Endodermal cell (in vitro differentiated cells): ENCODE measurements around the gene TOM1L2. TPM values are rescaled to one million over a fixed set of nuclear protein-coding genes. Genes with fewer than 3 reads are reported as not detected.

Experiments used
- DNase-seq: peaks from one replicate; pipeline ENCODE4 v3.0.0-alpha.2; 2017
- H3K27ac ChIP-seq: 2 replicates; pipeline ENCODE4 v1.5.1; 2013; ENCODE audit warnings: mild to moderate bottlenecking, low read depth, low read length, moderate library complexity
- H3K27me3 ChIP-seq: 2 replicates; pipeline ENCODE4 v1.6.1; 2013; ENCODE audit warnings: mild to moderate bottlenecking, low read length, moderate library complexity; ENCODE audit not compliant: insufficient read depth, control insufficient read depth, poor library complexity, severe bottlenecking
- H3K36me3 ChIP-seq: 2 replicates; pipeline ENCODE4 v1.7.0; 2013; ENCODE audit warnings: mild to moderate bottlenecking, low read length, moderate library complexity; ENCODE audit not compliant: control insufficient read depth, insufficient read depth
- H3K4me1 ChIP-seq: one replicate; pipeline ENCODE4 v1.7.0; 2013; ENCODE audit warnings: low read length; ENCODE audit not compliant: control insufficient read depth, insufficient read depth
- H3K4me3 ChIP-seq: 2 replicates; pipeline ENCODE4 v1.5.1; 2013; ENCODE audit warnings: mild to moderate bottlenecking, low read length, moderate library complexity
- H3K9ac ChIP-seq: 2 replicates; pipeline ENCODE4 v1.6.1; 2013; ENCODE audit warnings: mild to moderate bottlenecking, low read length, moderate library complexity; ENCODE audit not compliant: poor library complexity, severe bottlenecking; ENCODE audit errors: extremely low read depth
- H3K9me3 ChIP-seq: 2 replicates; pipeline ENCODE4 v1.6.1; 2013; ENCODE audit warnings: mild to moderate bottlenecking, low read length, moderate library complexity; ENCODE audit not compliant: control insufficient read depth
- H3K27ac Mint-ChIP-seq: 2 replicates; pipeline ENCODE4 v1.8.0; 2020; ENCODE audit warnings: mixed read lengths
- H3K27me3 Mint-ChIP-seq: 2 replicates; pipeline ENCODE4 v1.8.0; 2021; ENCODE audit warnings: mild to moderate bottlenecking, mixed read lengths; ENCODE audit not compliant: insufficient read depth
- H3K36me3 Mint-ChIP-seq: 2 replicates; pipeline ENCODE4 v1.8.0; 2020; ENCODE audit warnings: low read depth, mixed read lengths
- H3K4me1 Mint-ChIP-seq: 2 replicates; pipeline ENCODE4 v1.8.0; 2020; ENCODE audit warnings: mixed read lengths
- H3K4me3 Mint-ChIP-seq: 2 replicates; pipeline ENCODE4 v1.8.0; 2020; ENCODE audit warnings: mild to moderate bottlenecking, moderate library complexity, mixed read lengths
- H3K9me3 Mint-ChIP-seq: 2 replicates; pipeline ENCODE4 v1.8.0; 2020; ENCODE audit warnings: mild to moderate bottlenecking, mixed read lengths
- CTCF ChIP-seq: fragments of 200-600 bp; sonication (generic); conservative IDR thresholded peaks from 2 replicates; pipeline ENCODE4 v1.5.0; 2021; ENCODE audit warnings: antibody characterized with exemption, mild to moderate bottlenecking
- WGBS, 2 experiments: methylation state at CpG; one replicate each; pipeline versions ENCODE4 v1.1.5 to v1.1.7; 2013; ENCODE audit warnings: missing lambda C conversion rate in 2 of 2, mixed read lengths in 1 of 2; ENCODE audit not compliant: insufficient coverage in 1 of 2, insufficient read length in 1 of 2; 5-methylcytosine and 5-hydroxymethylcytosine counted together
- total RNA-seq, 2 donors: library from RNA; stranded (reverse); fragmentation: NEBNext Ultra II Directional in 1 of 2; extraction: Animal tissue kit (Norgen Biotek cat#: 25700) in 1 of 2; gene quantifications; 2 replicates in 1 of 2; 3 replicates in 1 of 2; pipeline ENCODE4 v1.2.1, GENCODE V29; 2021

TOM1L2 gene
- total RNA-seq, 2 donors from 2014 or later = 10.2 to 11.5 TPM

- peaks cover 12% of the 10 kb centered on the region for H3K4me1 ChIP-seq
- no peak overlapping the region for H3K9ac ChIP-seq
- no peaks in the 10 kb centered on the region for H3K27me3 ChIP-seq
- WGBS, 2 experiments = 33 to 70% methylated on average over 1 of the region's 1 CpG
- H3K9me3 ChIP-seq = no peaks in the 10 kb centered on the region
- H3K4me3 Mint-ChIP-seq = no peak overlapping the region
- H3K4me3 ChIP-seq = no peak overlapping the region
- H3K27ac ChIP-seq = no peak overlapping the region
- no peaks in the 10 kb centered on the region for H3K9me3 Mint-ChIP-seq
- H3K27ac Mint-ChIP-seq = no peak overlapping the region
- no peak for TF ChIP-seq CTCF
- no peak for DNase-seq
- peaks cover 14% of the 10 kb centered on the region for H3K4me1 Mint-ChIP-seq
- no peaks in the 10 kb centered on the region for H3K27me3 Mint-ChIP-seq
- H3K36me3 ChIP-seq = peaks cover 22% of the 10 kb centered on the region
- H3K36me3 Mint-ChIP-seq = peaks cover 6% of the 10 kb centered on the region
Measured at GRCh38 chr17:17874478-17874877, 97.7 kb downstream of the TOM1L2 start.

GRCh38 chr17:17873450-17873991 lies 98.7 kb downstream of the TOM1L2 start:
- no peak for TF ChIP-seq CTCF
- peaks cover 18% of the 10 kb centered on the region for H3K4me1 Mint-ChIP-seq
- no peaks in the 10 kb centered on the region for H3K27me3 Mint-ChIP-seq
- no peak overlapping the region for H3K27ac ChIP-seq
- peaks cover 4% of the 10 kb centered on the region for H3K36me3 Mint-ChIP-seq
- H3K4me3 ChIP-seq = no peak overlapping the region
- H3K9me3 ChIP-seq = no peaks in the 10 kb centered on the region
- H3K9ac ChIP-seq = no peak overlapping the region
- no peak for DNase-seq
- H3K9me3 Mint-ChIP-seq = no peaks in the 10 kb centered on the region
- no peak overlapping the region for H3K4me3 Mint-ChIP-seq
- peaks cover 22% of the 10 kb centered on the region for H3K36me3 ChIP-seq
- WGBS, 2 experiments = 84 to 91% methylated on average over 3 to 7 of the region's 8 CpGs
- peaks cover 13% of the 10 kb centered on the region for H3K4me1 ChIP-seq
- H3K27me3 ChIP-seq = no peaks in the 10 kb centered on the region
- H3K27ac Mint-ChIP-seq = no peak overlapping the region

DNA sequence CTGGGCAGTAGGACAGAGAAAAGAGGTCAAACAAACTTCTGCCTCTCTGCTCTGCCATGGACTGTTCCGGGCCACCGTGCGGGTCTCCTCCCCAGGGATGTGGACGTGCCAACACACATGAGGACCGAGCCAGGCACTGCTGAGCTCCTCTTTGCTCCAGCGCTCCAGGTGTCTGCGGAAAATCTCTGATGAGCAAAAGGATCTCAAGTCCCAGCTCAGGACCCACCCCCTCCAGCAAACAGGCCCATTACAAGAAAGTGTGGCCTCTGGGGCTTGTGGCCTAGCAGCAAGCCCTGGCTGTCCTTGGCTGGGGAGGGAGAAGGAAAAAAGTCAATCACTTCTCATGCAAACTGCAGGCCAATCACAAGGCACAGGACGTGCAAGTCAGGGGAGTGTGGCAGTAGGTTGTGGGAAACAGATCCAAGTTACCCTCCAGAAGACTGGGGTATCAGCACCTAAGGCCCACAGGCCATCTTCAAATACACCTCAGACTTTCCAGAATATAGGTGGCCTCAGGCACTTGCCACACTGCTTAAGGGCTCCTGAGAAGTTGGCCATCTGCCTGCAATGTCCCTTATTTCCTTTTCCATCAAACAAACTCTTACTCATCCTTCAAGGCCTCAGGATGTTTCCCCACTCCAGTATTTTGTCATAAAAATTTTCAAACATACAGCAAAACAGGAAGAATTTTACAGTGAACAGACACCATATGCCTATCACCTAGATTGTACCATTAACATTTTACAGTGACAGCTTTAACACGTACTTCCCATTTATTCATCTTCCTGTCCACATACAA lies 99.5 kb downstream of the TOM1L2 start:
- 93% methylated on average over 6 to 9 of the region's 9 CpGs for WGBS, 2 experiments
- Histone ChIP-seq H3K36me3 (peaks cover 22% of the 10 kb centered on the region), H3K9me3 (no peaks in the 10 kb centered on the region), H3K27ac (no peak overlapping the region), H3K4me1 (peaks cover 9% of the 10 kb centered on the region), H3K9ac (no peak overlapping the region), H3K27me3 (no peaks in the 10 kb centered on the region), H3K4me3 (no peak overlapping the region)
- Mint-ChIP-seq H3K9me3 (no peaks in the 10 kb centered on the region), H3K27ac (no peak overlapping the region), H3K4me1 (peaks cover 15% of the 10 kb centered on the region), H3K27me3 (no peaks in the 10 kb centered on the region), H3K36me3 (peaks cover 4% of the 10 kb centered on the region), H3K4me3 (no peak overlapping the region)
- no peak for TF ChIP-seq CTCF
- DNase-seq = peak; percentile 44
